SK-N-SH treated with all-trans-retinoic acid at 6 μM for 48 hours (cell line): ENCODE data around the gene CRTAP.

ENCODE experiments used
- ATAC-seq: fragments of 200-7000 bp; cut with Tn5 transposase; 3 replicates; pipeline ENCODE4 v1.9.1; 2020; ENCODE audit warnings: mild to moderate bottlenecking, moderate library complexity
- ARNTL ChIP-seq: fragments of 450-650 bp; formaldehyde crosslinking; IDR thresholded peaks from 2 replicates; pipeline ENCODE4 v1.5.0; 2020; ENCODE audit warnings: low read depth, mild to moderate bottlenecking, moderate library complexity, borderline replicate concordance
- CSDC2 ChIP-seq: fragments of 250-450 bp; sonication (Bioruptor Pico); IDR thresholded peaks from 2 replicates; pipeline ENCODE4 v1.5.0; 2020; ENCODE audit warnings: mild to moderate bottlenecking, moderate library complexity
- CSRNP3 ChIP-seq: fragments of 250-450 bp; sonication (Bioruptor Pico); IDR thresholded peaks from 2 replicates; pipeline ENCODE4 v1.5.1; 2021; ENCODE audit warnings: mild to moderate bottlenecking, moderate library complexity
- ESRRG ChIP-seq: fragments of 250-450 bp; sonication (Bioruptor Pico); IDR thresholded peaks from 2 replicates; pipeline ENCODE4 v1.6.1; 2021; ENCODE audit warnings: mild to moderate bottlenecking
- GLIS3 ChIP-seq: fragments of 250-450 bp; sonication (Bioruptor Pico); IDR thresholded peaks from 2 replicates; pipeline ENCODE4 v1.5.0; 2020; ENCODE audit warnings: mild to moderate bottlenecking, moderate library complexity
- ISL1 ChIP-seq: fragments of 250-450 bp; sonication (Bioruptor Pico); IDR thresholded peaks from 2 replicates; pipeline ENCODE4 v2.1.2; 2022; ENCODE audit warnings: mild to moderate bottlenecking, moderate library complexity
- OSR1 ChIP-seq: fragments of 250-450 bp; sonication (Bioruptor Pico); IDR thresholded peaks from 2 replicates; pipeline ENCODE4 v1.8.0; 2022; ENCODE audit warnings: moderate library complexity, mild to moderate bottlenecking, inconsistent platforms
- PATZ1 ChIP-seq: fragments of 250-450 bp; sonication (Bioruptor Pico); IDR thresholded peaks from 2 replicates; pipeline ENCODE4 v1.8.0; 2020; ENCODE audit warnings: mild to moderate bottlenecking, moderate library complexity, borderline replicate concordance
- POU6F1 ChIP-seq: fragments of 250-450 bp; sonication (Bioruptor Pico); IDR thresholded peaks from 2 replicates; pipeline ENCODE4 v1.8.0; 2021; ENCODE audit warnings: low read depth, mild to moderate bottlenecking, moderate library complexity, borderline replicate concordance
- PPARA ChIP-seq: fragments of 250-450 bp; sonication (Bioruptor Pico); IDR thresholded peaks from 2 replicates; pipeline ENCODE4 v1.5.0; 2020; ENCODE audit warnings: mild to moderate bottlenecking, borderline replicate concordance
- RARB ChIP-seq: fragments of 250-450 bp; sonication (Bioruptor Pico); IDR thresholded peaks from 2 replicates; pipeline ENCODE4 v1.8.0; 2021; ENCODE audit warnings: mild to moderate bottlenecking, moderate library complexity
- SNAI2 ChIP-seq: fragments of 250-450 bp; sonication (Bioruptor Pico); IDR thresholded peaks from 2 replicates; pipeline ENCODE4 v1.5.0; 2020; ENCODE audit warnings: mild to moderate bottlenecking, moderate library complexity
- TCF4 ChIP-seq: fragments of 250-450 bp; sonication (Bioruptor Pico); IDR thresholded peaks from 2 replicates; pipeline ENCODE4 v1.8.0; 2021; ENCODE audit warnings: mild to moderate bottlenecking, moderate library complexity, borderline replicate concordance
- TOX ChIP-seq: fragments of 250-450 bp; sonication (Bioruptor Pico); IDR thresholded peaks from 2 replicates; pipeline ENCODE4 v1.8.0; 2021; ENCODE audit warnings: mild to moderate bottlenecking, moderate library complexity, borderline replicate concordance
- TSHZ2 ChIP-seq: fragments of 250-450 bp; sonication (Bioruptor Pico); IDR thresholded peaks from 2 replicates; pipeline ENCODE4 v1.5.0; 2020; ENCODE audit warnings: mild to moderate bottlenecking, moderate library complexity
- ZFP3 ChIP-seq: fragments of 250-450 bp; sonication (Bioruptor Pico); IDR thresholded peaks from 2 replicates; pipeline ENCODE4 v1.5.0; 2020; ENCODE audit warnings: mild to moderate bottlenecking, moderate library complexity
- ZFP30 ChIP-seq: fragments of 450-650 bp; formaldehyde crosslinking; IDR thresholded peaks from 2 replicates; pipeline ENCODE4 v1.5.0; 2022; ENCODE audit warnings: mild to moderate bottlenecking, moderate library complexity
- ZNF565 ChIP-seq: fragments of 450-650 bp; formaldehyde crosslinking; conservative IDR thresholded peaks from 2 replicates; pipeline ENCODE4 v1.5.0; 2020; ENCODE audit warnings: low read depth, mild to moderate bottlenecking, moderate library complexity
- ZNF70 ChIP-seq: fragments of 450-650 bp; formaldehyde crosslinking; IDR thresholded peaks from 2 replicates; pipeline ENCODE4 v1.5.0; 2020; ENCODE audit warnings: mild to moderate bottlenecking, moderate library complexity
- ZNF8 ChIP-seq: fragments of 450-650 bp; formaldehyde crosslinking; IDR thresholded peaks from 2 replicates; pipeline ENCODE4 v1.5.0; 2020; ENCODE audit warnings: mild to moderate bottlenecking, moderate library complexity

Gene CRTAP

GRCh38 chr3:33186524-33187367 is 72.9 kb downstream of the CRTAP start:
- TF ChIP-seq ZNF8 = no peak
- no peak for TF ChIP-seq TSHZ2 (CRISPR knock-in tag)
- TF ChIP-seq OSR1 (CRISPR knock-in tag) = no peak
- no peak for TF ChIP-seq RARB
- no peak for TF ChIP-seq CSRNP3
- no peak for TF ChIP-seq PPARA
- no peak for TF ChIP-seq ZFP30
- TF ChIP-seq ARNTL (CRISPR knock-in tag) = no peak
- TF ChIP-seq CSDC2 (CRISPR knock-in tag) = no peak
- TF ChIP-seq ZNF70 (CRISPR knock-in tag) = no peak
- TF ChIP-seq GLIS3 (CRISPR knock-in tag) = no peak
- no peak for TF ChIP-seq TOX
- TF ChIP-seq ISL1 = no peak
- TF ChIP-seq POU6F1 (CRISPR knock-in tag) = no peak
- no peak for TF ChIP-seq ZFP3 (CRISPR knock-in tag)
- ATAC-seq = no peak

GRCh38 chr3:33187368-33187634 is 73.5 kb downstream of the CRTAP start:
- TF ChIP-seq POU6F1 (CRISPR knock-in tag) = no peak
- TF ChIP-seq RARB = no peak
- TF ChIP-seq ZFP30 = no peak
- TF ChIP-seq CSDC2 (CRISPR knock-in tag) = no peak
- TF ChIP-seq, all 23 proteins: peak for 0
- no peak for ATAC-seq

GRCh38 chr3:33194303-33194702 is 80.5 kb downstream of the CRTAP start:
- ATAC-seq = no peak
- TF ChIP-seq ZFP30 (no peak), ZNF565 (CRISPR knock-in tag) (no peak), GLIS3 (CRISPR knock-in tag) (no peak), TOX (no peak), SNAI2 (CRISPR knock-in tag) (no peak), POU6F1 (CRISPR knock-in tag) (no peak), ZNF8 (no peak), ZFP3 (CRISPR knock-in tag) (no peak), TCF4 (CRISPR knock-in tag) (no peak), ISL1 (no peak)

GRCh38 chr3:33196538-33196937 is 82.7 kb downstream of the CRTAP start:
- no peak for ATAC-seq
- TF ChIP-seq ZNF8 = no peak
- no peak for TF ChIP-seq TOX
- TF ChIP-seq ZNF70 (CRISPR knock-in tag) = no peak
- no peak for TF ChIP-seq PATZ1
- TF ChIP-seq ARNTL (CRISPR knock-in tag) = no peak
- TF ChIP-seq ESRRG (CRISPR knock-in tag) = no peak
- TF ChIP-seq CSDC2 (CRISPR knock-in tag) = no peak
- TF ChIP-seq CSRNP3 = no peak
- no peak for TF ChIP-seq POU6F1 (CRISPR knock-in tag)
- no peak for TF ChIP-seq GLIS3 (CRISPR knock-in tag)
- TF ChIP-seq ISL1 = no peak
- TF ChIP-seq ZFP30 = no peak
